K562 (cell line): ENCODE data around the gene DYNLL1. TPM values are rescaled to one million over a fixed set of nuclear protein-coding genes. Genes with fewer than 3 reads are reported as not detected.
A peak's percentile ranks its signal among the peaks of the same experiment; 100 is the strongest.

Experiments used
- ARID3A ChIP-seq: IDR thresholded peaks from 2 replicates; pipeline ENCODE4 v1.6.1; 2012; ENCODE audit warnings: low read depth, low read length, improper control_type of control experiment, borderline replicate concordance
- BACH1 ChIP-seq: fragments of 200-800 bp; sonication (Bioruptor generic); IDR thresholded peaks from 2 replicates; pipeline ENCODE4 v1.6.1; 2016; ENCODE audit warnings: missing genetic modification characterization, missing compliant biosample characterization
- BDP1 ChIP-seq: IDR thresholded peaks from 3 replicates; pipeline ENCODE4 v1.6.1; 2011; ENCODE audit not compliant: insufficient read length, insufficient read depth
- CBFA2T2 ChIP-seq: fragments of 450-650 bp; conservative IDR thresholded peaks from 2 replicates; pipeline ENCODE4 v1.6.1; 2017; ENCODE audit warnings: mild to moderate bottlenecking
- CC2D1A ChIP-seq: fragments of 450-650 bp; IDR thresholded peaks from 2 replicates; pipeline ENCODE4 v1.6.1; 2017; ENCODE audit warnings: mild to moderate bottlenecking
- CREB1 ChIP-seq, 2 experiments: sonication (generic) in 1 of 2; formaldehyde crosslinking in 1 of 2; IDR thresholded peaks; 2 replicates each; pipeline versions ENCODE4 v1.6.1 to v1.8.0; 2012 to 2022; ENCODE audit warnings: inconsistent platforms in 1 of 2, mild to moderate bottlenecking in 1 of 2, missing genetic modification reagents in 1 of 2, moderate library complexity in 1 of 2
- CREBBP ChIP-seq: IDR thresholded peaks from one replicate; pipeline ENCODE4 v1.6.1; 2012; ENCODE audit warnings: low read depth, mild to moderate bottlenecking, control low read depth, inconsistent platforms, low read length
- ELF1 ChIP-seq: fragments of 200-800 bp; sonication (Bioruptor generic); IDR thresholded peaks from 2 replicates; pipeline ENCODE4 v1.6.1; 2016; ENCODE audit warnings: missing genetic modification characterization, missing compliant biosample characterization
- ETV5 ChIP-seq: sonication (generic); formaldehyde crosslinking; IDR thresholded peaks from 2 replicates; pipeline ENCODE4 v1.4.0; 2020; ENCODE audit warnings: low read depth, mild to moderate bottlenecking, missing genetic modification reagents
- HDAC6 ChIP-seq: IDR thresholded peaks from 2 replicates; pipeline ENCODE4 v1.6.1; 2012; ENCODE audit warnings: low read depth, mild to moderate bottlenecking, control low read depth, inconsistent platforms, low read length, moderate library complexity
- ILF3 ChIP-seq: fragments of 450-650 bp; IDR thresholded peaks from 2 replicates; pipeline ENCODE4 v1.6.1; 2018; ENCODE audit warnings: antibody characterized with exemption, mild to moderate bottlenecking, moderate library complexity, borderline replicate concordance
- JUND ChIP-seq, 2 experiments: IDR thresholded peaks; 2 replicates in 1 of 2; 3 replicates in 1 of 2; pipeline ENCODE4 v1.6.1; 2011; ENCODE audit warnings: borderline replicate concordance in 2 of 2, low read depth in 2 of 2, low read length in 2 of 2, improper control_type of control experiment in 1 of 2, missing biosample characterization in 1 of 2, missing genetic modification characterization in 1 of 2, missing genetic modification reagents in 1 of 2
- MCM2 ChIP-seq: fragments of 450-650 bp; IDR thresholded peaks from 2 replicates; pipeline ENCODE4 v1.6.1; 2017; ENCODE audit warnings: low read depth, mild to moderate bottlenecking
- MYBL2 ChIP-seq, 2 experiments: fragments of 450-650 bp in 1 of 2; sonication (generic) in 1 of 2; formaldehyde crosslinking in 1 of 2; IDR thresholded peaks; 2 replicates each; pipeline versions ENCODE4 v1.6.1 to v1.8.1; 2017 to 2022; ENCODE audit warnings: borderline replicate concordance in 1 of 2, inconsistent platforms in 1 of 2, low read depth in 1 of 2, mild to moderate bottlenecking in 1 of 2, missing genetic modification reagents in 1 of 2, moderate library complexity in 1 of 2
- NFIX ChIP-seq: fragments of 250-450 bp; sonication (Bioruptor Pico); IDR thresholded peaks from 2 replicates; pipeline ENCODE4 v1.4.0; 2020; ENCODE audit warnings: low read depth, mild to moderate bottlenecking, moderate library complexity
- POLR2G ChIP-seq: fragments of 200-400 bp; formaldehyde crosslinking; IDR thresholded peaks from 2 replicates; pipeline ENCODE4 v1.6.1; 2017; ENCODE audit warnings: low read depth, mild to moderate bottlenecking, antibody characterized with exemption, low read length, moderate library complexity
- RBM17 ChIP-seq: fragments of 200-400 bp; formaldehyde crosslinking; IDR thresholded peaks from 2 replicates; pipeline ENCODE4 v1.6.1; 2017; ENCODE audit warnings: low read depth, mild to moderate bottlenecking, low read length, borderline replicate concordance
- ZNF253 ChIP-seq: fragments of 250-450 bp; sonication (Bioruptor Pico); conservative IDR thresholded peaks from 2 replicates; pipeline ENCODE4 v1.6.1; 2021; ENCODE audit warnings: mild to moderate bottlenecking
- ZNF695 ChIP-seq: fragments of 450-650 bp; formaldehyde crosslinking; IDR thresholded peaks from 2 replicates; pipeline ENCODE4 v1.4.0; 2020; ENCODE audit warnings: mild to moderate bottlenecking, moderate library complexity
- ZNF696 ChIP-seq: fragments of 250-450 bp; sonication (Bioruptor Pico); conservative IDR thresholded peaks from 2 replicates; pipeline ENCODE4 v1.4.0; 2020; ENCODE audit warnings: mild to moderate bottlenecking, moderate library complexity
- polyA plus RNA-seq, 8 experiments: library from polyadenylated mRNA; depleted of rRNA in 4 of 8; stranded (reverse) in 5 of 8; unstranded in 3 of 8; fragments of >200 nt; fragmentation: Nextera tagmentation in 2 of 8; fragmentation: Illumina TruSeq in 1 of 8; extraction: Ambion mirVana in 2 of 8; extraction: Trizol in 1 of 8; gene quantifications; 2 replicates each; pipeline versions ENCODE4 v1.2.1 to v1.2.3, GENCODE V29; 2011 to 2014; ENCODE audit warnings: inconsistent platforms in 1 of 8, missing spikeins in 1 of 8
- total RNA-seq, 7 experiments: library from RNA; depleted of rRNA in 6 of 7; stranded (reverse); fragments of >200 nt in 6 of 7; fragmentation: Illumina TruSeq in 2 of 7; extraction: Trizol in 2 of 7; gene quantifications; 2 replicates each; pipeline versions ENCODE4 v1.2.1 to v1.2.3, GENCODE V29; 2011 to 2021; ENCODE audit warnings: low replicate concordance in 1 of 7
- TF ChIP-seq, protein P1 (sequence below): sonication (generic); formaldehyde crosslinking; IDR thresholded peaks from 2 replicates; pipeline ENCODE4 v1.5.0; 2020; ENCODE audit warnings: missing genetic modification reagents
- TF ChIP-seq, protein P2 (sequence below): fragments of 250-450 bp; sonication (Bioruptor Pico); IDR thresholded peaks from 2 replicates; pipeline ENCODE4 v1.6.1; 2021; ENCODE audit warnings: mild to moderate bottlenecking

Gene DYNLL1
- total and polyA plus RNA-seq, 9 of the 15 experiments (the other 6 are each of a cell fraction or from before 2014, with no cell fraction given) = 303 to 1,112 (median 468) TPM

DNA sequence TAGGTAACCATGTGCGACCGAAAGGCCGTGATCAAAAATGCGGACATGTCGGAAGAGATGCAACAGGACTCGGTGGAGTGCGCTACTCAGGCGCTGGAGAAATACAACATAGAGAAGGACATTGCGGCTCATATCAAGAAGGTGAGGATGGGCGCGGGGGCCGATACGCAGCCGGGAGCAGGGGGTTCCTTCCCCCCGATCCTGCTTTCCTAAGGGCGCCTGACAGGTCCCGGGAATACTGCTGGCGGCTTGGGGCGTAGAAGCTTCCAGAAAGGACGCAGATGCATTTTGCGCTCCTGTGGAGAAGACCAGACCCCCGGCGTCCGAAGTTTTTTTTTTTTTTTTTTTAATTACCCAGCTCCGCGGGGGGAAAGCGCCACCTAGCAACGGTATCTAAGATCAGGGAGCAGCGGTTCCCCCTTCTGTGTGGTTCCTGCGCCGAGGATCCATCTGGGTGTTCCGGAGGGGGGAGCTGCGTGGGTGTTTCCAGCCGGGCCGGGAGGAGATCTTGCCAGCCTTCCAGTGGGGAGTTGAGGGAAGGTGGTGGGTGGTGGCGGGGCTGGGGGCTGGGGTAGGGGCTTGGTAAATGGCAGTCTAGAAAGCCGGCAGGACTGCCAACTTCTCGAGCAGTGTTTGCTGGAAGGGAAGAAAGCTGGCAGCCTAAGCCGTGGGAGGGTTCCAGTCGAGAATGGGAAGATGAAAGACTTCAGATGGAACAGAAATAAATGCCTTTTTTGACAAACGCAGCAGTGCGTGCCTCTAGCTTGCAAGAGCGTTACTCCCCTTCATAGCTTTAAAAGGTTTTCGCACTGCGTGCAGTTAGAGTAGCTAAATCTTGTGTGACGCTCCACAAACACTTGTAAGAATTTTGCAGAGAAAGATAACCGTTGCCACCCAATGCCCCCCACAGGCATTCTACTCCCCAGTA is 764 bp downstream of the DYNLL1 start (continued):
- no peak for TF ChIP-seq ZNF695
- TF ChIP-seq ZNF253 = no peak
- no peak for TF ChIP-seq RBM17
- TF ChIP-seq, protein P1, sequence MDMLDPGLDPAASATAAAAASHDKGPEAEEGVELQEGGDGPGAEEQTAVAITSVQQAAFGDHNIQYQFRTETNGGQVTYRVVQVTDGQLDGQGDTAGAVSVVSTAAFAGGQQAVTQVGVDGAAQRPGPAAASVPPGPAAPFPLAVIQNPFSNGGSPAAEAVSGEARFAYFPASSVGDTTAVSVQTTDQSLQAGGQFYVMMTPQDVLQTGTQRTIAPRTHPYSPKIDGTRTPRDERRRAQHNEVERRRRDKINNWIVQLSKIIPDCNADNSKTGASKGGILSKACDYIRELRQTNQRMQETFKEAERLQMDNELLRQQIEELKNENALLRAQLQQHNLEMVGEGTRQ (CRISPR knock-in tag) = no peak
- TF ChIP-seq BDP1 = no peak
- TF ChIP-seq, protein P2, sequence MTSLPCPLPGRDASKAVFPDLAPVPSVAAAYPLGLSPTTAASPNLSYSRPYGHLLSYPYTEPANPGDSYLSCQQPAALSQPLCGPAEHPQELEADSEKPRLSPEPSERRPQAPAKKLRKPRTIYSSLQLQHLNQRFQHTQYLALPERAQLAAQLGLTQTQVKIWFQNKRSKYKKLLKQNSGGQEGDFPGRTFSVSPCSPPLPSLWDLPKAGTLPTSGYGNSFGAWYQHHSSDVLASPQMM (CRISPR knock-in tag) = no peak
- TF ChIP-seq CC2D1A = 0 out of 2 replicates have a peak, but pooled peaks have one; percentile 22
- TF ChIP-seq BACH1 (tag) = no peak
- no peak for TF ChIP-seq CBFA2T2
- TF ChIP-seq ZNF696 (CRISPR knock-in tag) = no peak
- TF ChIP-seq POLR2G = no peak
- peak; percentile 19; the same call in 1 of the 2 replicates for TF ChIP-seq JUND (IDR thresholded peaks at IDR 0.05; ENCODE audit: borderline replicate concordance, low read depth, low read length)
- TF ChIP-seq JUND (tag; IDR thresholded peaks at IDR 0.05; ENCODE audit: borderline replicate concordance, low read depth, low read length) = no peak; the same call in 2 of the 3 replicates
- no peak for TF ChIP-seq CREB1 (IDR thresholded peaks at IDR 0.05)
- TF ChIP-seq CREB1 (CRISPR knock-in tag; IDR thresholded peaks at IDR 0.05) = no peak
- no peak for TF ChIP-seq ELF1
- no peak for TF ChIP-seq NFIX (CRISPR knock-in tag)
- TF ChIP-seq MYBL2 (IDR thresholded peaks at IDR 0.05; ENCODE audit: low read depth) = no peak
- no peak for TF ChIP-seq MYBL2 (CRISPR knock-in tag; IDR thresholded peaks at IDR 0.05; ENCODE audit: borderline replicate concordance)
- TF ChIP-seq MCM2 = no peak
- no peak for TF ChIP-seq CREBBP
- TF ChIP-seq ARID3A = no peak
- peak; percentile 24; the same call in 1 of the 2 replicates for TF ChIP-seq ETV5 (CRISPR knock-in tag)
- no peak for TF ChIP-seq HDAC6
- no peak for TF ChIP-seq ILF3
